D721Med (cell line): Measurements from ENCODE around the gene ZNF611.
A peak's percentile ranks its signal among the peaks of the same experiment; 100 is the strongest.
"Not testable (repeated sequence)": the region's sequence is repeated elsewhere in the genome, so short reads cannot be mapped to it uniquely, and the experiment has no call there.

Experiments
- DNase-seq: peaks from one replicate; pipeline ENCODE4 v3.0.0; 2011; ENCODE audit warnings: low spot score; ENCODE audit not compliant: insufficient read length
- FAIRE-seq: peaks from 2 replicates; lab custom pipeline; 2011; peaks lifted over from hg19 to GRCh38; lab: Jason Lieb, UNC
- CTCF ChIP-seq: IDR thresholded peaks from 2 replicates; pipeline ENCODE4 v1.5.1; 2012; ENCODE audit warnings: mild to moderate bottlenecking, control low read depth; ENCODE audit not compliant: insufficient read depth; ENCODE audit errors: missing control alignments

Gene ZNF611

GRCh38 chr19:52734893-52735661, at the start of gene ZNF611:
ZNF611 (minus strand) TSS chr19:52735044; CDS start chr19:52715894, 19,150 bp downstream.
- peak; percentile 40 for TF ChIP-seq CTCF
- DNase-seq (peak; percentile 78), FAIRE-seq (no peak)

- not testable (repeated sequence) for FAIRE-seq
Observed at GRCh38 chr19:52782864-52783263, 48.0 kb upstream of the ZNF611 start.

GRCh38 chr19:52778811-52779210, 44.0 kb upstream of the ZNF611 start:
- DNase-seq (no peak), FAIRE-seq (no peak)
- no peak for TF ChIP-seq CTCF

More at GRCh38 chr19:52782864-52783263, 48.0 kb upstream of the ZNF611 start:
- DNase-seq = not testable (repeated sequence)

- not testable (repeated sequence) for FAIRE-seq, DNase-seq
Observed at GRCh38 chr19:52756447-52756846, 21.6 kb upstream of the ZNF611 start.

- TF ChIP-seq CTCF = no peak
- FAIRE-seq (no peak), DNase-seq (no peak)
Observed at GRCh38 chr19:52749780-52750179, 14.9 kb upstream of the ZNF611 start.

GRCh38 chr19:52748336-52748950, 13.6 kb upstream of the ZNF611 start:
- DNase-seq = no peak

GRCh38 chr19:52745919-52746318, 11.1 kb upstream of the ZNF611 start:
- not testable (repeated sequence) for DNase-seq, FAIRE-seq

More at GRCh38 chr19:52748336-52748950, 13.6 kb upstream of the ZNF611 start:
- no peak for FAIRE-seq
- peak; percentile 46 for TF ChIP-seq CTCF

GRCh38 chr19:52743091-52743490, 8.2 kb upstream of the ZNF611 start:
- no peak for TF ChIP-seq CTCF
- FAIRE-seq = no peak
- DNase-seq = no peak

GRCh38 chr19:52742516-52742915, 7.7 kb upstream of the ZNF611 start:
- DNase-seq (no peak), FAIRE-seq (no peak)
- no peak for TF ChIP-seq CTCF
